Keratinocyte (primary cell): ENCODE measurements around the gene SLC13A3. TPM values are rescaled to one million over a fixed set of nuclear protein-coding genes. Genes with fewer than 3 reads are reported as not detected.

ENCODE experiments used
- DNase-seq: peaks from one replicate; pipeline ENCODE4 v3.0.0-alpha.2; 2011; ENCODE audit warnings: low read depth, missing footprints, low spot score
- FAIRE-seq: peaks from 2 replicates; lab custom pipeline; 2011; peaks lifted over from hg19 to GRCh38; lab: Jason Lieb, UNC
- H2AFZ ChIP-seq: 2 replicates; pipeline ENCODE4 v1.6.0; 2012; ENCODE audit warnings: low read length, control low read depth, inconsistent platforms; ENCODE audit not compliant: control insufficient read depth
- H3K27ac ChIP-seq: 2 replicates; pipeline ENCODE4 v1.5.1; 2011; ENCODE audit warnings: low read length; ENCODE audit not compliant: control insufficient read depth, insufficient read depth
- H3K27me3 ChIP-seq: 3 replicates; pipeline ENCODE4 v1.6.0; 2011; ENCODE audit warnings: low read length; ENCODE audit not compliant: control insufficient read depth, insufficient read depth; ENCODE audit errors: extremely low read depth
- H3K36me3 ChIP-seq, 2 experiments: 2 replicates in 1 of 2; 3 replicates in 1 of 2; pipeline ENCODE4 v1.5.1; 2011; ENCODE audit warnings: low read length in 2 of 2, mild to moderate bottlenecking in 1 of 2; ENCODE audit not compliant: control insufficient read depth in 2 of 2, insufficient read depth in 2 of 2; ENCODE audit errors: extremely low read depth in 1 of 2
- H3K4me1 ChIP-seq: 3 replicates; pipeline ENCODE4 v1.5.1; 2011; ENCODE audit warnings: low read length; ENCODE audit not compliant: control insufficient read depth, insufficient read depth; ENCODE audit errors: extremely low read depth
- H3K4me2 ChIP-seq: 3 replicates; pipeline ENCODE4 v1.6.0; 2011; ENCODE audit warnings: low read depth, low read length; ENCODE audit not compliant: control insufficient read depth, insufficient read depth; ENCODE audit errors: extremely low read depth
- H3K4me3 ChIP-seq, 3 experiments: fragments of 200-600 bp in 1 of 3; sonication (generic) in 1 of 3; 2 replicates in 2 of 3; 3 replicates in 1 of 3; pipeline ENCODE4 v1.5.1; 2011 to 2016; ENCODE audit warnings: low read length in 3 of 3, mild to moderate bottlenecking in 3 of 3, control low read depth in 2 of 3, inconsistent platforms in 1 of 3, low read depth in 1 of 3, mixed read lengths in 1 of 3, mixed run types in 1 of 3, moderate library complexity in 1 of 3; ENCODE audit not compliant: control insufficient read depth in 2 of 3, insufficient read depth in 2 of 3; ENCODE audit errors: extremely low read depth in 1 of 3
- H3K79me2 ChIP-seq: 2 replicates; pipeline ENCODE4 v1.6.0; 2012; ENCODE audit warnings: low read length; ENCODE audit not compliant: control insufficient read depth, insufficient read depth
- H3K9ac ChIP-seq: 3 replicates; pipeline ENCODE4 v1.6.0; 2011; ENCODE audit warnings: low read length; ENCODE audit not compliant: control insufficient read depth, insufficient read depth; ENCODE audit errors: extremely low read depth
- H3K9me1 ChIP-seq: 3 replicates; pipeline ENCODE4 v1.6.0; 2011; ENCODE audit warnings: low read length; ENCODE audit not compliant: control insufficient read depth, insufficient read depth; ENCODE audit errors: extremely low read depth
- H3K9me3 ChIP-seq: 2 replicates; pipeline ENCODE4 v1.5.1; 2012; ENCODE audit warnings: low read depth, low read length; ENCODE audit not compliant: control insufficient read depth
- H4K20me1 ChIP-seq: 3 replicates; pipeline ENCODE4 v1.6.0; 2011; ENCODE audit warnings: low read length; ENCODE audit not compliant: control insufficient read depth, insufficient read depth; ENCODE audit errors: extremely low read depth
- CTCF ChIP-seq, 3 experiments: IDR thresholded peaks in 1 of 3; conservative IDR thresholded peaks in 1 of 3; optimal IDR thresholded peaks in 1 of 3; 2 replicates in 2 of 3; 3 replicates in 1 of 3; pipeline versions ENCODE3 to v1.5.1; 2011; ENCODE audit warnings: low read length in 3 of 3, mild to moderate bottlenecking in 3 of 3, moderate library complexity in 2 of 3, control low read depth in 1 of 3, inconsistent platforms in 1 of 3; ENCODE audit not compliant: insufficient read depth in 2 of 3; ENCODE audit errors: extremely low read depth in 1 of 3
- EZH2 ChIP-seq: IDR thresholded peaks from one replicate; pipeline ENCODE4 v1.6.1; 2012; ENCODE audit warnings: inconsistent platforms, mild to moderate bottlenecking, low read length, moderate library complexity
- dilution Hi-C: fragments of 300-500 bp; cut with MboI; formaldehyde crosslinking; loops from one replicate; pipeline ENCODE4 v1.7.0; 2020; ENCODE audit warnings: low sequenced_read_pairs; ENCODE audit not compliant: extremely low pct_ligation_motif_present
- polyA plus RNA-seq, 5 experiments: library from polyadenylated mRNA; depleted of rRNA in 3 of 5; stranded (reverse) in 3 of 5; stranded (forward) in 1 of 5; unstranded in 1 of 5; fragments of >200 nt; gene quantifications; 1 replicate in 1 of 5; 2 replicates in 3 of 5; 3 replicates in 1 of 5; pipeline versions ENCODE4 v1.2.1 to v1.2.3, GENCODE V29; 2011 to 2012; ENCODE audit warnings: missing spikeins in 2 of 5, low read depth in 1 of 5, low replicate concordance in 1 of 5

SLC13A3 gene
- polyA plus RNA-seq, 1 donor (not counting 4 experiments of a cell fraction or from before 2014, with no cell fraction given) = 4.5 TPM

- Histone ChIP-seq H3K4me2 (peak overlapping the region; percentile 94), H3K4me3 (no peak overlapping the region), H3K27ac (no peak overlapping the region), H4K20me1 (peaks cover 4% of the 10 kb centered on the region), H2AFZ (no peak overlapping the region), H3K79me2 (peaks cover 35% of the 10 kb centered on the region), H3K9me1 (no peaks in the 10 kb centered on the region), H3K36me3 (peaks cover 8% of the 10 kb centered on the region in 2 experiments), H3K9me3 (no peaks in the 10 kb centered on the region), H3K27me3 (no peaks in the 10 kb centered on the region), H3K4me1 (peaks cover 10% of the 10 kb centered on the region), H3K9ac (no peak overlapping the region)
- DNase-seq = no peak
- FAIRE-seq = no peak
- dilution Hi-C loops = no loop called here
- TF ChIP-seq EZH2 = no peak
- no peak for TF ChIP-seq CTCF (optimal IDR thresholded peaks at IDR 0.05 in 1 of 3, IDR thresholded peaks at IDR 0.05 in 1 of 3, conservative IDR thresholded peaks at IDR 0.05 in 1 of 3; ENCODE audit: extremely low read depth in 1 of 3, insufficient read depth in 2 of 3, low read length in 3 of 3)
These were observed 31.0 kb upstream of the SLC13A3 start for GRCh38 chr20:46682063-46682821.

GRCh38 chr20:46681032-46681854, 30.0 kb upstream of the SLC13A3 start:
- Histone ChIP-seq H3K79me2 (peaks cover 25% of the 10 kb centered on the region), H4K20me1 (peaks cover 4% of the 10 kb centered on the region), H3K9me3 (no peaks in the 10 kb centered on the region), H3K4me2 (peak overlapping the region; percentile 14), H3K27me3 (no peaks in the 10 kb centered on the region), H3K9ac (no peak overlapping the region), H3K9me1 (no peaks in the 10 kb centered on the region), H3K36me3 (peaks cover 8% of the 10 kb centered on the region in 2 experiments), H2AFZ (no peak overlapping the region), H3K4me3 (no peak overlapping the region), H3K27ac (no peak overlapping the region), H3K4me1 (peaks cover 10% of the 10 kb centered on the region)
- dilution Hi-C loops = no loop called here
- peak; percentile 79 for FAIRE-seq
- DNase-seq = no peak
- TF ChIP-seq CTCF (optimal IDR thresholded peaks at IDR 0.05 in 1 of 3, IDR thresholded peaks at IDR 0.05 in 1 of 3, conservative IDR thresholded peaks at IDR 0.05 in 1 of 3; ENCODE audit: extremely low read depth in 1 of 3, insufficient read depth in 2 of 3, low read length in 3 of 3) = peak; percentile 71 to 88 (median 87)
- no peak for TF ChIP-seq EZH2
